Measurements from ENCODE around the gene SLC25A22.
A peak's percentile ranks its signal among the peaks of the same experiment; 100 is the strongest.

The SLC25A22 gene

GRCh38 chr11:789943-790342 lies 8.1 kb downstream of the SLC25A22 start, which contains the start of gene CEND1:
Gene CEND1 (minus strand): TSS chr11:790090. CDS start chr11:788576, 1,514 bp downstream.
- Histone ChIP-seq H3K27ac (ENCODE audit: low read depth, low read length, poor library complexity, severe bottlenecking) (no peak within 1 kb of the TSS), H3K4me2 (ENCODE audit: low read length) (peak within 1 kb of the TSS; percentile 50), H3K36me3 (ENCODE audit: insufficient read depth, low read length) (peaks cover 11% of the 10 kb centered on the region), H4K20me1 (ENCODE audit: insufficient read depth, low read length) (no peaks in the 10 kb centered on the region), H3K4me3 (ENCODE audit: low read depth, low read length, poor library complexity, severe bottlenecking) (peak within 1 kb of the TSS; percentile 51), H3K9ac (ENCODE audit: low read length) (peak within 1 kb of the TSS; percentile 32; the same call in 1 of the 2 replicates), H3K79me2 (ENCODE audit: insufficient read depth, low read length) (no peaks in the 10 kb centered on the region), H3K4me1 (ENCODE audit: insufficient read depth, low read length, severe bottlenecking) (peaks cover 28% of the 10 kb centered on the region), H3K27me3 (ENCODE audit: insufficient read depth, low read length) (no peaks in the 10 kb centered on the region; the same call in 1 of the 2 replicates), H3K9me2 (ENCODE audit: low read depth, low read length) (no peaks in the 10 kb centered on the region), H2AFZ (ENCODE audit: low read length) (no peak within 1 kb of the TSS), H3F3A (ENCODE audit: insufficient read depth, low read length) (no peaks in the 10 kb centered on the region), H3K9me3 (ENCODE audit: low read length) (no peaks in the 10 kb centered on the region)
- TF ChIP-seq CTCF (IDR thresholded peaks at IDR 0.05; ENCODE audit: low read length) = no peak

DNA sequence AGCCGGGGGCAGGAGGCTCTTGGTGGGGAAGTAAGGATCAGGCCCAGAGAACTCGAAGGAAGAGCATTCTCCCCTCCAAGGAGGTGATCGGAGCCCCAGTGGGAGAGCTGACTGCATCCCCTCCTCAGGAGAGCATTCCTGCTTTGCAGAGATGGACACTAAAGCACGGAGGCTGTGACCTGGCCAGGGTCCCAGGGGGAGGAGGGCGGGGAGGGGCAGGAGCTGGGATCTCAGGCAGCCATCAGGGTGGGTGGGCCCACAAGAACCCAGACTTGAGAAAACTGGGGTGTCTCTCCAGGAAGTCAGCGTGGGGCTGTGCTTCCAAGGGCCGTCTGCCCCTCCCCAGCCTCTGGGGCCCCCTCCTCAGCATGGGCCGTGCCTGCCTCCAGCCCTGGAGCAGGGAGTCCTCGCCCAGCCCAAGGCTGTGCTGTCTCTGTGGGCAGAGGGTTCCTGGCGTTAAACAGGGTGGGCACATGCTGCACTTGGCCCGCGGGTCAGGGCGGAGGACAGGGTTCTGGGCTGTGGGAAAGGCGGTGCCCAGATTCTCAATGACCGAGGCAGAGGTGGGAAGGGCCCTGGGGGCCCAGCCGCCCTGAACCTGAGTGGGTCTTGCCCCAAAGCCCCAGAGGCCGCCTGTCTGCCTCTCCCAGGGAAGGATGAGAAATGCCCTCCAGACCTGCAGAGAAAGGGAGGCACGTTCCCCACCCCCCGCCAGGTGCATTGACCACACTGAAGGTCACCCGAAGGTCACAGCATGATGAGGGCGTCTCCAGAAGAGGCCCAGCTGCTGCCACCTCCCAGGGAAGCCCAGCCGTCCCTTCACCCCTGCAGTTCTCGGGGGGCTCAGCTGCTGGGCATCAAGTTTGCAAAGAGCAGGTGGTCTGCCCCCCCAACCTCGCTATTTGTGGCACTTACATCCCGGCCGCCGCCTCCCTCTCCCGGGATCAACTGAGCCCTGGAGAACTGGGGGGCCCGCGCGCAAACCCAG lies 8.8 kb downstream of the SLC25A22 start:
- Histone ChIP-seq H4K20me1 (ENCODE audit: insufficient read depth, low read length) (no peaks in the 10 kb centered on the region), H3K9me3 (ENCODE audit: low read length) (no peaks in the 10 kb centered on the region), H3K36me3 (ENCODE audit: insufficient read depth, low read length) (peaks cover 16% of the 10 kb centered on the region), H3K4me1 (ENCODE audit: insufficient read depth, low read length, severe bottlenecking) (peaks cover 25% of the 10 kb centered on the region), H3F3A (ENCODE audit: insufficient read depth, low read length) (no peaks in the 10 kb centered on the region), H3K9me2 (ENCODE audit: low read depth, low read length) (no peaks in the 10 kb centered on the region), H3K79me2 (ENCODE audit: insufficient read depth, low read length) (no peaks in the 10 kb centered on the region), H2AFZ (ENCODE audit: low read length) (no peak overlapping the region), H3K4me2 (ENCODE audit: low read length) (peak overlapping the region; percentile 50), H3K27ac (ENCODE audit: low read depth, low read length, poor library complexity, severe bottlenecking) (no peak overlapping the region), H3K27me3 (ENCODE audit: insufficient read depth, low read length) (no peaks in the 10 kb centered on the region; the same call in 1 of the 2 replicates), H3K4me3 (ENCODE audit: low read depth, low read length, poor library complexity, severe bottlenecking) (peak overlapping the region; percentile 51), H3K9ac (ENCODE audit: low read length) (peak overlapping the region; percentile 32; the same call in 1 of the 2 replicates)
- TF ChIP-seq CTCF (IDR thresholded peaks at IDR 0.05; ENCODE audit: low read length) (no peak), EZH2 (IDR thresholded peaks at IDR 0.05; ENCODE audit: borderline replicate concordance, low read length) (no peak)

- Histone ChIP-seq H3K9ac (ENCODE audit: low read length) (no peak overlapping the region), H3F3A (ENCODE audit: insufficient read depth, low read length) (no peaks in the 10 kb centered on the region), H3K27me3 (ENCODE audit: insufficient read depth, low read length) (no peaks in the 10 kb centered on the region; the same call in 1 of the 2 replicates), H3K27ac (ENCODE audit: low read depth, low read length, poor library complexity, severe bottlenecking) (no peak overlapping the region), H2AFZ (ENCODE audit: low read length) (no peak overlapping the region), H3K4me3 (ENCODE audit: low read depth, low read length, poor library complexity, severe bottlenecking) (no peak overlapping the region), H3K36me3 (ENCODE audit: insufficient read depth, low read length) (peaks cover 22% of the 10 kb centered on the region), H3K4me2 (ENCODE audit: low read length) (peak overlapping the region; percentile 50), H3K9me3 (ENCODE audit: low read length) (no peaks in the 10 kb centered on the region), H4K20me1 (ENCODE audit: insufficient read depth, low read length) (no peaks in the 10 kb centered on the region), H3K79me2 (ENCODE audit: insufficient read depth, low read length) (no peaks in the 10 kb centered on the region), H3K9me2 (ENCODE audit: low read depth, low read length) (no peaks in the 10 kb centered on the region), H3K4me1 (ENCODE audit: insufficient read depth, low read length, severe bottlenecking) (peaks cover 25% of the 10 kb centered on the region)
- TF ChIP-seq CTCF (IDR thresholded peaks at IDR 0.05; ENCODE audit: low read length) = peak; percentile 28; the same call in 1 of the 2 replicates
- TF ChIP-seq EZH2 (IDR thresholded peaks at IDR 0.05; ENCODE audit: borderline replicate concordance, low read length) = no peak
Observed at GRCh38 chr11:788009-788640, 10.0 kb downstream of the SLC25A22 start.
